ENCODE measurements around the gene MEGF11. TPM values are rescaled to one million over a fixed set of nuclear protein-coding genes. Genes with fewer than 3 reads are reported as not detected.

The MEGF11 gene
- total RNA-seq, 4 donors from 2014 or later = 0.23 to 0.33 TPM; not detected in 2

- no peaks in the 10 kb centered on the region for H3K36me3 ChIP-seq
- no peak for TF ChIP-seq POLR2A (IDR thresholded peaks at IDR 0.05; ENCODE audit: low read depth)
- no peak for TF ChIP-seq CTCF (IDR thresholded peaks at IDR 0.05)
- no peak for TF ChIP-seq EP300 (IDR thresholded peaks at IDR 0.05)
- no peak for TF ChIP-seq POLR2AphosphoS5 (IDR thresholded peaks at IDR 0.05)
- DNase-seq (ENCODE audit: extremely low spot score) = no peak
- H3K4me3 ChIP-seq = no peak overlapping the region
- H3K27ac ChIP-seq (replicated peaks in 1 of 4) = no peak overlapping the region
- 82% methylated on average over 4 of the region's 4 CpGs for WGBS
- intact Hi-C loops (cut with DNase I) = no loop called here
- H3K9me3 ChIP-seq = no peaks in the 10 kb centered on the region
- H3K4me1 ChIP-seq = no peaks in the 10 kb centered on the region
- peaks cover 0 to 23% (median 0%) of the 10 kb centered on the region in 4 donors for H3K27me3 ChIP-seq
These were observed 135.7 kb downstream of the MEGF11 start for GRCh38 chr15:66117841-66118240.

DNA sequence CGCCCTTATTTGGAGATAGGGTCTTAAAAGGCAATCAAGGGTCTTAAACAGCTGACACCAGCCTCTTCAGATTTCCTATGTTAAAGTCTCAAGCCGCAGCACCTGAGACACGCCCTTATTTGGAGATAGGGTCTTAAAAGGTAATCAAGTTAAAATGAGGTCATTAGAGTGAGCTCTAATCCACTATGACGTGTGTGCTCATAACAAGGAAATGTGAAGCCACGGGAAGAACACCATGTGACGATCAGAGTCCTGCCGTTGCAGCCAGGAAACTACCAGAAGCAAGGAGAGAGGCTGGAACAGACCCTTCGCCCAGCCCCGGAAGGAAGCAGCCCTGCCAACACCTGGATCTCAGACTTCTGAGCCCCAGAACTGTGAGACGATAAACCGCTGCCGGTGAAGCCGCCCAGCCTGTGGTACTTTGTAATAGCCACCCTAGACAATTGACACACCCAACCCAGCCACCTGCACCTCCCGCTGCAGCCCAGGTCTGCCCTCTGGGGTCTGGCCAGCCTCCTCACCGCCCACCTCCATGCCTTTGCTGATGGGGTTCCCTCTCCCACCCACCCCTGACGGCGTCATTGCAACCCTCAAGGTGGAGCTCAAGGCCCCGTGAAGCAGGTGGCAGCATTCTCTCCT is 137.9 kb downstream of the MEGF11 start:
- Histone ChIP-seq H3K9me3 (no peaks in the 10 kb centered on the region), H3K4me1 (no peaks in the 10 kb centered on the region), H3K27me3 (peaks cover 0 to 24% (median 0%) of the 10 kb centered on the region in 4 donors), H3K4me3 (no peak overlapping the region), H3K27ac (replicated peaks in 1 of 4) (no peak overlapping the region), H3K36me3 (no peaks in the 10 kb centered on the region)
- intact Hi-C loops (cut with DNase I) = no loop called here
- whole genome bisulfite sequencing = 44% methylated on average over 10 of the region's 18 CpGs
- TF ChIP-seq EP300 (IDR thresholded peaks at IDR 0.05) (no peak), POLR2A (IDR thresholded peaks at IDR 0.05; ENCODE audit: low read depth) (no peak), POLR2AphosphoS5 (IDR thresholded peaks at IDR 0.05) (no peak), CTCF (IDR thresholded peaks at IDR 0.05) (no peak)
- no peak for DNase-seq (ENCODE audit: extremely low spot score)

DNA sequence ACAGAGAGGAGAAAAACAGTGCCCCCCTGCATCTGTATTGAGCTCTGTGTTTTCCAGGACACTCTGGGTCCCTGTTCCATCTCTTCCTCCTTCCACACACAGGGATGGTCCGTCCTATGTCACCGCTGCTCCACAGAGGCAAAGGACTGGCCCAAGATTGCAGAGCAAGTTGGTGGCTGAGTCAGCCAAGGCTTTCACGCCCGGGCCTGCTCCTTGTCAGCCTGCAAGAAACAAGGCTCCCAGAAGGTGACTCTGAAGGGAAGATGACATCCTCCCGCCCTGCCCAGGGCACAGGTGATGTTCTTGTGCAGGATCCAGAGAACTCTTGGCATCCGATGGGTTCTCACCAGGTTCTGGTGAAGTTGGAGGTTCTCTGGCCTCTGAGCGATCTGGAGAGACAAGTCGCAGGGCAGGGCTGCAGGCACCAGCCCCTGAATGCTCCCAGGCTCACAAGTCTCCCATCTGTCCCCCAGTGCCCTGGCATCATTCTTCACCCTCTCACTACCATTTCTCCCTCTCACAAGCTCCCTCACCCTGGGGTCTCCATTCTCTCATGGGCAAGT is 138.6 kb downstream of the MEGF11 start:
- Histone ChIP-seq H3K27ac (replicated peaks in 1 of 4) (no peak overlapping the region), H3K4me3 (no peak overlapping the region), H3K27me3 (peaks cover 0 to 24% (median 0%) of the 10 kb centered on the region in 4 donors), H3K4me1 (no peaks in the 10 kb centered on the region), H3K36me3 (no peaks in the 10 kb centered on the region), H3K9me3 (no peaks in the 10 kb centered on the region)
- 100% methylated on average over 2 of the region's 8 CpGs for WGBS
- intact Hi-C loops (cut with DNase I) = no loop called here
- TF ChIP-seq CTCF (IDR thresholded peaks at IDR 0.05) = no peak
- no peak for TF ChIP-seq EP300 (IDR thresholded peaks at IDR 0.05)
- no peak for TF ChIP-seq POLR2A (IDR thresholded peaks at IDR 0.05; ENCODE audit: low read depth)
- TF ChIP-seq POLR2AphosphoS5 (IDR thresholded peaks at IDR 0.05) = no peak
- DNase-seq (ENCODE audit: extremely low spot score) = no peak

GRCh38 chr15:66112388-66112787 is 141.2 kb downstream of the MEGF11 start:
- intact Hi-C loops (cut with DNase I) = no loop called here
- 97% methylated on average over 1 of the region's 1 CpG for WGBS
- H3K4me3 ChIP-seq = no peak overlapping the region
- no peaks in the 10 kb centered on the region for H3K36me3 ChIP-seq
- H3K4me1 ChIP-seq = no peaks in the 10 kb centered on the region
- H3K27me3 ChIP-seq = peaks cover 0 to 38% (median 0%) of the 10 kb centered on the region in 4 donors
- no peaks in the 10 kb centered on the region for H3K9me3 ChIP-seq
- no peak for TF ChIP-seq CTCF (IDR thresholded peaks at IDR 0.05)
- TF ChIP-seq EP300 (IDR thresholded peaks at IDR 0.05) = no peak
- TF ChIP-seq POLR2AphosphoS5 (IDR thresholded peaks at IDR 0.05) = no peak
- TF ChIP-seq POLR2A (IDR thresholded peaks at IDR 0.05; ENCODE audit: low read depth) = no peak
- DNase-seq (ENCODE audit: extremely low spot score) = no peak
- H3K27ac ChIP-seq (replicated peaks in 1 of 4) = no peak overlapping the region
